ENCODE measurements around the gene PRRX2. TPM values are rescaled to one million over a fixed set of nuclear protein-coding genes. Genes with fewer than 3 reads are reported as not detected.
"Not testable (repeated sequence)": the region's sequence is repeated elsewhere in the genome, so short reads cannot be mapped to it uniquely, and the experiment has no call there.

Gene PRRX2
- total and polyA plus RNA-seq, 2 donors (not counting 1 experiment from before 2014, with no cell fraction given), result not detected

DNA sequence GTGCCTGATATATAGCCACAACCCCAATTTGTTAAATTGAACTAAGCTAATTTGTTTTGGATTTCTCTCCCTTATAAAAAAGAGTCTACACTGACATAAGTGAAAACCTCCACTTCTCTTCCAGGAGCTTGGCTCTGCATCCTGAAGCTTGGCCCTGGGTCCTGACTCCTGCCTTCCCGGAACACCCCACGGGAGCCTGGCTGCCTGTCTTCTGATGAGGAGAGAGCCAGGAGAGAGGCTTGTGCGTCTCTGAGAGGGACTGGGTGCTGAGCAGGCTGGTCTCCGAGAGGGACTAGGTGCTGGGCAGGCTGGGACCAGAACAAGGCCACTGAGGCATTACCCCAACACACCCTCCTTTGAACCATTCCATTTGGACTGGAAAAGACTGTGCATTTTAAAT, 93.9 kb downstream of the PRRX2 start:
- no peak for TF ChIP-seq EZH2 (IDR thresholded peaks at IDR 0.05; ENCODE audit: borderline replicate concordance, insufficient read depth, low read depth, low read length, poor library complexity, severe bottlenecking)
- TF ChIP-seq, protein P1, sequence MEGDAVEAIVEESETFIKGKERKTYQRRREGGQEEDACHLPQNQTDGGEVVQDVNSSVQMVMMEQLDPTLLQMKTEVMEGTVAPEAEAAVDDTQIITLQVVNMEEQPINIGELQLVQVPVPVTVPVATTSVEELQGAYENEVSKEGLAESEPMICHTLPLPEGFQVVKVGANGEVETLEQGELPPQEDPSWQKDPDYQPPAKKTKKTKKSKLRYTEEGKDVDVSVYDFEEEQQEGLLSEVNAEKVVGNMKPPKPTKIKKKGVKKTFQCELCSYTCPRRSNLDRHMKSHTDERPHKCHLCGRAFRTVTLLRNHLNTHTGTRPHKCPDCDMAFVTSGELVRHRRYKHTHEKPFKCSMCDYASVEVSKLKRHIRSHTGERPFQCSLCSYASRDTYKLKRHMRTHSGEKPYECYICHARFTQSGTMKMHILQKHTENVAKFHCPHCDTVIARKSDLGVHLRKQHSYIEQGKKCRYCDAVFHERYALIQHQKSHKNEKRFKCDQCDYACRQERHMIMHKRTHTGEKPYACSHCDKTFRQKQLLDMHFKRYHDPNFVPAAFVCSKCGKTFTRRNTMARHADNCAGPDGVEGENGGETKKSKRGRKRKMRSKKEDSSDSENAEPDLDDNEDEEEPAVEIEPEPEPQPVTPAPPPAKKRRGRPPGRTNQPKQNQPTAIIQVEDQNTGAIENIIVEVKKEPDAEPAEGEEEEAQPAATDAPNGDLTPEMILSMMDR (IDR thresholded peaks at IDR 0.05), result no peak
- ATAC-seq (ENCODE audit: low read depth), result no peak
- ChIA-PET POLR2A (no interaction called here), CTCF (interaction anchor here (1.5 to 1.8 kb wide), 2 partner anchors 22 to 23 kb away, joined by 3 to 4 read pairs; no protein-coding TSS in a partner anchor)
- H3K79me2 ChIP-seq (ENCODE audit: control insufficient read depth, insufficient read depth, low read length), result no peaks in the 10 kb centered on the region
- no peak overlapping the region for H2AFZ ChIP-seq (ENCODE audit: insufficient read depth, low read depth, low read length, poor library complexity, severe bottlenecking)
- peaks cover 7 to 8% of the 10 kb centered on the region in 2 donors for H3K4me1 ChIP-seq (ENCODE audit: control insufficient read depth in 2 of 2, insufficient read depth in 2 of 2, low read length in 2 of 2)
- intact Hi-C loops (cut with micrococcal nuclease), result no loop called here
- Mint-ChIP-seq H3K27ac (no peak overlapping the region), H3K4me3 (no peak overlapping the region), H3K9me3 (ENCODE audit: insufficient read depth) (no peaks in the 10 kb centered on the region), H3K4me1 (peaks cover 11% of the 10 kb centered on the region), H3K27me3 (peaks cover 15% of the 10 kb centered on the region)
- no peaks in the 10 kb centered on the region for H3K36me3 ChIP-seq (replicated peaks in 1 of 2; ENCODE audit: control extremely low read depth in 1 of 2, control insufficient read depth in 1 of 2, extremely low read depth in 1 of 2, insufficient read depth in 2 of 2, low read length in 1 of 2)
- peaks cover 0 to 3% (median 0%) of the 10 kb centered on the region in 4 experiments for H3K27me3 ChIP-seq (replicated peaks in 1 of 4; ENCODE audit: control extremely low read depth in 1 of 4, control insufficient read depth in 3 of 4, insufficient read depth in 4 of 4, low read length in 3 of 4)
- no peak for DNase-seq
- H3K4me3 ChIP-seq (ENCODE audit: control extremely low read depth in 1 of 5, extremely low read depth in 1 of 5, insufficient read depth in 1 of 5, low read depth in 2 of 5, low read length in 4 of 5), result no peak overlapping the region
- no peak overlapping the region for H3K4me2 ChIP-seq (replicated peaks; ENCODE audit: low read depth, low read length, poor library complexity, severe bottlenecking)
- H3K9me3 ChIP-seq (ENCODE audit: control extremely low read depth in 1 of 3, control insufficient read depth in 2 of 3, insufficient read depth in 1 of 3, low read length in 2 of 3), result no peaks in the 10 kb centered on the region
- H4K20me1 ChIP-seq (ENCODE audit: control insufficient read depth, insufficient read depth, low read length, poor library complexity, severe bottlenecking), result no peaks in the 10 kb centered on the region
- H3K27ac ChIP-seq (ENCODE audit: low read length in 2 of 2), result no peak overlapping the region
- no peak overlapping the region for H3K9ac ChIP-seq (ENCODE audit: low read length)
- 100% methylated on average over 3 of the region's 4 CpGs for WGBS (ENCODE audit: insufficient coverage)

DNA sequence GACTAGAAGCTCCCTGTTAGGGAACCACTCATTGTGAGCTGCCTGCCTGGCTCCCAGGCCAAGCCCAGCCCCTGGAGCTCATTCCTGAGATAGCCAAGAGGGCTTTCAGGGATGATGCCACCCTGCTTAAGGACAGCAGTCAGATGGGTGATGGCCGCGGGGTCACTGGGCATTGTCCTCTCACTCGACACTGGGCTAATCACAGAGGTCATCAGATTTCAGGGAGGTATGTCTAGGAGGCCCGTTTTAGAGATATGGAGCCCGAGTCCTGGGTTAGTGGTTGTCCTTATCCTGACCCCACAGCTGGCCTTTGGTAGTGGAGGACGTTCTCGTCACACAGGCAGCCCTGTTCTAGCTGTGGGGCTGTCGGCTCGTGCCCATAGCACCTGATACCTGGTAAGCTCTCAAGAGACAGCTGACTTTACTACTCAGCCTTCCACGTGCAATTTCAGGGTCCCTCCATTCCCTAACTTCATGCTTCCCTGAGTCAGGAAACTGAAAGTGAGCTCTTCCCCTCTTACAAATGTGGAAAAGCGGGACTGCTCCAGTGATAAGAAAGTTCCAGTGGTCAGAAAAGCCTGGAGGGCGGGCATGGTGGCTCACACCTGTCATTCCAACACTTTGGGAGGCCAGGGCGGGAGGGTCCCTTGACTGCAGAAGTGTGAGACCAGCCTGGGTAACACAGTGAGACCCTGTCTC, 94.5 kb downstream of the PRRX2 start:
- CTCF ChIA-PET, result interaction anchor here (1.5 to 1.8 kb wide), 2 partner anchors 22 to 23 kb away, joined by 3 to 4 read pairs; no protein-coding TSS in a partner anchor
- no peak for DNase-seq
- no peaks in the 10 kb centered on the region for H3K9me3 ChIP-seq (ENCODE audit: control extremely low read depth in 1 of 3, control insufficient read depth in 2 of 3, insufficient read depth in 1 of 3, low read length in 2 of 3)
- Mint-ChIP-seq H3K27ac (no peak overlapping the region), H3K27me3 (peaks cover 15% of the 10 kb centered on the region), H3K4me1 (peaks cover 11% of the 10 kb centered on the region), H3K9me3 (ENCODE audit: insufficient read depth) (no peaks in the 10 kb centered on the region), H3K4me3 (no peak overlapping the region)
- no peak overlapping the region for H3K27ac ChIP-seq (ENCODE audit: low read length in 2 of 2)
- H4K20me1 ChIP-seq (ENCODE audit: control insufficient read depth, insufficient read depth, low read length, poor library complexity, severe bottlenecking), result no peaks in the 10 kb centered on the region
- peaks cover 7 to 8% of the 10 kb centered on the region in 2 donors for H3K4me1 ChIP-seq (ENCODE audit: control insufficient read depth in 2 of 2, insufficient read depth in 2 of 2, low read length in 2 of 2)
- no peak overlapping the region for H2AFZ ChIP-seq (ENCODE audit: insufficient read depth, low read depth, low read length, poor library complexity, severe bottlenecking)
- no peaks in the 10 kb centered on the region for H3K36me3 ChIP-seq (replicated peaks in 1 of 2; ENCODE audit: control extremely low read depth in 1 of 2, control insufficient read depth in 1 of 2, extremely low read depth in 1 of 2, insufficient read depth in 2 of 2, low read length in 1 of 2)
- H3K9ac ChIP-seq (ENCODE audit: low read length), result no peak overlapping the region
- 83% methylated on average over 10 of the region's 13 CpGs for WGBS (ENCODE audit: insufficient coverage)
- peaks cover 0 to 3% (median 0%) of the 10 kb centered on the region in 4 experiments for H3K27me3 ChIP-seq (replicated peaks in 1 of 4; ENCODE audit: control extremely low read depth in 1 of 4, control insufficient read depth in 3 of 4, insufficient read depth in 4 of 4, low read length in 3 of 4)
- no peak overlapping the region for H3K4me2 ChIP-seq (replicated peaks; ENCODE audit: low read depth, low read length, poor library complexity, severe bottlenecking)
- no peak for ATAC-seq (ENCODE audit: low read depth)
- H3K4me3 ChIP-seq (ENCODE audit: control extremely low read depth in 1 of 5, extremely low read depth in 1 of 5, insufficient read depth in 1 of 5, low read depth in 2 of 5, low read length in 4 of 5), result no peak overlapping the region
- H3K79me2 ChIP-seq (ENCODE audit: control insufficient read depth, insufficient read depth, low read length), result no peaks in the 10 kb centered on the region
- POLR2A ChIA-PET, result no interaction called here
- TF ChIP-seq EZH2 (IDR thresholded peaks at IDR 0.05; ENCODE audit: borderline replicate concordance, insufficient read depth, low read depth, low read length, poor library complexity, severe bottlenecking), result no peak
- TF ChIP-seq, protein P1 (IDR thresholded peaks at IDR 0.05), result no peak
- intact Hi-C loops (cut with micrococcal nuclease), result no loop called here

DNA sequence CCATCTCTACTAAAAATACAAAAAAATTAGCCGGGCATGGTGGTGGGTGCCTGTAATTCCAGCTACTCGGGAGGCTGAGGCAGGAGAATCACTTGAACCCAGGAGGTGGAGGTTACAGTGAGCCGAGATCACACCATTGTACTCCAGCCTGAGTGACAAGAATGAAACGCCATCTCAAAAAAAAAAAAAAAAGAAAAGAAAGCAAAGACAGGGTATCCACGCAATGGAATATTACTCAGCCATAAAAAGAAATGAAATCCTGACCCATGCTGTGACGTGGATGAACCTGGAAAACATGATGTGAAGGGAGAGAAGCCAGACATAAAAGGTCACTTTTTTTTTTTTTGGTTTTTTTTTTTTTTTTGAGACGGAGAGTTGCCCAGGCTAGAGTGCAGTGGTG, 95.3 kb downstream of the PRRX2 start:
- DNase-seq; H3K27ac Mint-ChIP-seq; H4K20me1 ChIP-seq (ENCODE audit: control insufficient read depth, insufficient read depth, low read length, poor library complexity, severe bottlenecking); H3K4me3 ChIP-seq (ENCODE audit: control extremely low read depth in 1 of 5, extremely low read depth in 1 of 5, insufficient read depth in 1 of 5, low read depth in 2 of 5, low read length in 4 of 5); intact Hi-C loops (cut with micrococcal nuclease); H3K36me3 ChIP-seq (replicated peaks in 1 of 2; ENCODE audit: control extremely low read depth in 1 of 2, control insufficient read depth in 1 of 2, extremely low read depth in 1 of 2, insufficient read depth in 2 of 2, low read length in 1 of 2); H3K9me3 Mint-ChIP-seq (ENCODE audit: insufficient read depth); H3K4me3 Mint-ChIP-seq; H3K9ac ChIP-seq (ENCODE audit: low read length); H3K9me3 ChIP-seq (ENCODE audit: control extremely low read depth in 1 of 3, control insufficient read depth in 2 of 3, insufficient read depth in 1 of 3, low read length in 2 of 3); H3K27ac ChIP-seq (ENCODE audit: low read length in 2 of 2); H3K4me2 ChIP-seq (replicated peaks; ENCODE audit: low read depth, low read length, poor library complexity, severe bottlenecking); H3K4me1 ChIP-seq (ENCODE audit: control insufficient read depth in 2 of 2, insufficient read depth in 2 of 2, low read length in 2 of 2); H3K27me3 ChIP-seq (replicated peaks in 1 of 4; ENCODE audit: control extremely low read depth in 1 of 4, control insufficient read depth in 3 of 4, insufficient read depth in 4 of 4, low read length in 3 of 4); H3K79me2 ChIP-seq (ENCODE audit: control insufficient read depth, insufficient read depth, low read length); ATAC-seq (ENCODE audit: low read depth); POLR2A ChIA-PET; H2AFZ ChIP-seq (ENCODE audit: insufficient read depth, low read depth, low read length, poor library complexity, severe bottlenecking): not testable (repeated sequence)
- peaks cover 11% of the 10 kb centered on the region for H3K4me1 Mint-ChIP-seq
- 90% methylated on average over 4 of the region's 7 CpGs for WGBS (ENCODE audit: insufficient coverage)
- CTCF ChIA-PET, result interaction anchor here (1.8 kb wide), 1 partner anchor 23 kb away, joined by 4 read pairs; no protein-coding TSS in a partner anchor
- peaks cover 15% of the 10 kb centered on the region for H3K27me3 Mint-ChIP-seq
